EH (cell line): Measurements from ENCODE around the gene PTPN6.

Source experiments
- DNase-seq: peaks from one replicate; pipeline ENCODE4 v3.0.0-alpha.2; 2015; ENCODE audit warnings: low read depth

PTPN6 gene

GRCh38 chr12:7009512-7009911 lies 58.4 kb downstream of the PTPN6 start:
- no peak for DNase-seq
